Liver (tissue), 9 donors: ENCODE data around the gene NT5C2. TPM values are rescaled to one million over a fixed set of nuclear protein-coding genes. Genes with fewer than 3 reads are reported as not detected.

Experiments used
- DNase-seq: peaks from one replicate; pipeline ENCODE4 v3.0.0-alpha.2; 2017; ENCODE audit warnings: low spot score
- H3K27ac ChIP-seq, 2 donors: one replicate each; pipeline ENCODE4 v1.7.0; 2013; ENCODE audit warnings: inconsistent platforms in 2 of 2, low read length in 2 of 2, control low read depth in 1 of 2, low read depth in 1 of 2, mild to moderate bottlenecking in 1 of 2
- H3K27me3 ChIP-seq, 4 donors: one replicate each; pipeline versions ENCODE4 v1.6.1 to v1.7.0; 2013; ENCODE audit warnings: low read length in 3 of 4, inconsistent platforms in 1 of 4, mild to moderate bottlenecking in 1 of 4, moderate library complexity in 1 of 4; ENCODE audit not compliant: control insufficient read depth in 4 of 4, insufficient read depth in 4 of 4
- H3K36me3 ChIP-seq, 4 donors: one replicate each; pipeline versions ENCODE4 v1.6.1 to v1.7.0; 2013; ENCODE audit warnings: low read length in 3 of 4, mild to moderate bottlenecking in 3 of 4, low read depth in 1 of 4, moderate library complexity in 1 of 4; ENCODE audit not compliant: control insufficient read depth in 4 of 4, insufficient read depth in 3 of 4
- H3K4me1 ChIP-seq, 4 donors: one replicate each; pipeline versions ENCODE4 v1.6.1 to v1.7.0; 2013; ENCODE audit warnings: low read length in 3 of 4, mild to moderate bottlenecking in 3 of 4, moderate library complexity in 1 of 4; ENCODE audit not compliant: control insufficient read depth in 4 of 4, insufficient read depth in 4 of 4
- H3K4me3 ChIP-seq, 3 donors: one replicate each; pipeline versions ENCODE4 v1.6.1 to v1.7.0; 2013; ENCODE audit warnings: low read length in 3 of 3, control low read depth in 1 of 3, low read depth in 1 of 3, mild to moderate bottlenecking in 1 of 3
- H3K9ac ChIP-seq, 2 donors: one replicate each; pipeline ENCODE4 v1.7.0; 2013; ENCODE audit warnings: low read length in 2 of 2, mild to moderate bottlenecking in 2 of 2, moderate library complexity in 2 of 2, control low read depth in 1 of 2, low read depth in 1 of 2
- H3K9me3 ChIP-seq, 4 donors: one replicate each; pipeline versions ENCODE4 v1.6.1 to v1.7.0; 2013; ENCODE audit warnings: low read length in 3 of 4; ENCODE audit not compliant: control insufficient read depth in 4 of 4
- EGR1 ChIP-seq, 2 donors: IDR thresholded peaks; 2 replicates each; pipeline ENCODE4 v1.6.1; 2016 to 2018; ENCODE audit warnings: antibody characterized with exemption in 2 of 2, low read depth in 2 of 2
- FOXA1 ChIP-seq: IDR thresholded peaks from 2 replicates; pipeline ENCODE4 v1.6.1; 2016; ENCODE audit warnings: antibody characterized with exemption
- FOXA2 ChIP-seq: IDR thresholded peaks from 2 replicates; pipeline ENCODE4 v1.6.1; 2016; ENCODE audit warnings: antibody characterized with exemption
- GABPA ChIP-seq, 2 donors: IDR thresholded peaks in 1 of 2; conservative IDR thresholded peaks in 1 of 2; 2 replicates each; pipeline ENCODE4 v1.6.1; 2016; ENCODE audit warnings: antibody characterized with exemption in 2 of 2, mild to moderate bottlenecking in 1 of 2, moderate library complexity in 1 of 2
- HNF4A ChIP-seq, 2 donors: conservative IDR thresholded peaks; 2 replicates each; pipeline ENCODE4 v1.6.1; 2016; ENCODE audit warnings: antibody characterized with exemption in 2 of 2, mild to moderate bottlenecking in 2 of 2
- HNF4G ChIP-seq: IDR thresholded peaks from 2 replicates; pipeline ENCODE4 v1.6.1; 2016; ENCODE audit warnings: antibody characterized with exemption
- JUND ChIP-seq, 2 donors: IDR thresholded peaks; 2 replicates each; pipeline ENCODE4 v1.6.1; 2016; ENCODE audit warnings: antibody characterized with exemption in 2 of 2
- NR2F2 ChIP-seq: IDR thresholded peaks from 2 replicates; pipeline ENCODE4 v1.6.1; 2016; ENCODE audit warnings: antibody characterized with exemption
- RAD21 ChIP-seq, 2 donors: IDR thresholded peaks; 2 replicates each; pipeline ENCODE4 v1.6.1; 2016; ENCODE audit warnings: antibody characterized with exemption in 2 of 2, mild to moderate bottlenecking in 2 of 2
- RXRA ChIP-seq, 2 donors: IDR thresholded peaks; 2 replicates each; pipeline ENCODE4 v1.6.1; 2017 to 2018; ENCODE audit warnings: antibody characterized with exemption in 2 of 2, mild to moderate bottlenecking in 1 of 2
- SP1 ChIP-seq: IDR thresholded peaks from 2 replicates; pipeline ENCODE4 v1.6.1; 2018; ENCODE audit warnings: antibody characterized with exemption, mild to moderate bottlenecking
- TAF1 ChIP-seq: conservative IDR thresholded peaks from 2 replicates; pipeline ENCODE4 v1.6.1; 2016; ENCODE audit warnings: antibody characterized with exemption, mild to moderate bottlenecking
- YY1 ChIP-seq: IDR thresholded peaks from 2 replicates; pipeline ENCODE4 v1.6.1; 2016; ENCODE audit warnings: antibody characterized with exemption, mild to moderate bottlenecking
- WGBS: extraction: QIAGEN DNeasy Blood & Tissue Kit; methylation state at CpG from one replicate; pipeline ENCODE4 v1.1.7; 2013; 5-methylcytosine and 5-hydroxymethylcytosine counted together
- polyA plus RNA-seq, 2 donors: library from polyadenylated mRNA; stranded (reverse) in 1 of 2; unstranded in 1 of 2; fragments of 200-250 nt in 1 of 2; fragments of >200 nt in 1 of 2; fragmentation: Nextera tagmentation in 1 of 2; extraction: Ambion mirVana in 1 of 2; gene quantifications; one replicate each; pipeline versions ENCODE4 v1.2.1 to v1.2.3, GENCODE V29; 2013 to 2015
- total RNA-seq, 2 donors: library from RNA; depleted of rRNA; stranded (reverse); fragments of >200 nt; gene quantifications; one replicate each; pipeline ENCODE4 v1.2.3, GENCODE V29; 2014
- TF ChIP-seq, protein P1 (sequence below): IDR thresholded peaks from 2 replicates; pipeline ENCODE4 v1.6.1; 2016; ENCODE audit warnings: antibody characterized with exemption
- TF ChIP-seq, protein P2 (sequence below): IDR thresholded peaks from 2 replicates; pipeline ENCODE4 v1.6.1; 2016; ENCODE audit warnings: antibody characterized with exemption, mild to moderate bottlenecking
- TF ChIP-seq, protein P3 (sequence below): IDR thresholded peaks from 2 replicates; pipeline ENCODE4 v1.6.1; 2016; ENCODE audit warnings: antibody characterized with exemption
- TF ChIP-seq, protein P4 (sequence below): fragments of 150-350 bp; IDR thresholded peaks from 2 replicates; pipeline ENCODE4 v1.5.1; 2017; ENCODE audit warnings: improper control_type of control experiment, low read depth, low read length; ENCODE audit not compliant: missing input control
- TF ChIP-seq, protein P5 (sequence below): IDR thresholded peaks from 2 replicates; pipeline ENCODE4 v1.6.1; 2016; ENCODE audit warnings: antibody characterized with exemption
- donor health status: healthy.
- donor health status: healthy.
- donor health status: healthy.
- donor health status: healthy.
- donor health status: healthy.

Gene NT5C2
- total and polyA plus RNA-seq, 4 donors: 14.4 to 65.3 (median 33.0) TPM

DNA sequence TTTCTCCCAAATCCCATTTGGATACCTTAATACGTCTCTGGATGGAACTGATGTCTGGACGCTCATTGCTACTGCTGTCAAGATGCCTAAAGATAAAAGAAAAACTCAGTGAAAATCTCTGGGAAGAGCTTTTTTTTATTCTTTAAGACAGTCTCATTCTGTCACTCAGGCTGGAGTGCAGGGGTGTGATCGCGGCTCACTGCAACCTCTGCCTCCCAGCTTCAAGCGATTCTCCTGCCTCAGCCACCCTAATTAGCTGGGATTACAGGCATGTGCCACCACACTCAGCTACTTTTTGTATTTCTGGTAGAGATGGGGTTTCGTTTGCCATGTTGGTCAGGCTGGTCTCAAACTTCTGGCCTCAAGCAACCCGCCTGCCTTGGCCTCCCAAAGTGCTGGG is 102.2 kb downstream of the NT5C2 start:
- Histone ChIP-seq H3K9me3 (no peaks in the 10 kb centered on the region), H3K27ac (no peak overlapping the region), H3K36me3 (peaks cover 10 to 69% (median 66%) of the 10 kb centered on the region in 4 donors), H3K4me3 (no peak overlapping the region), H3K4me1 (no peaks in the 10 kb centered on the region), H3K9ac (no peak overlapping the region), H3K27me3 (no peaks in the 10 kb centered on the region)
- no peak for TF ChIP-seq GABPA (IDR thresholded peaks at IDR 0.05 in 1 of 2, conservative IDR thresholded peaks at IDR 0.05 in 1 of 2)
- TF ChIP-seq JUND (IDR thresholded peaks at IDR 0.05): no peak
- no peak for TF ChIP-seq NR2F2
- TF ChIP-seq, protein P1, sequence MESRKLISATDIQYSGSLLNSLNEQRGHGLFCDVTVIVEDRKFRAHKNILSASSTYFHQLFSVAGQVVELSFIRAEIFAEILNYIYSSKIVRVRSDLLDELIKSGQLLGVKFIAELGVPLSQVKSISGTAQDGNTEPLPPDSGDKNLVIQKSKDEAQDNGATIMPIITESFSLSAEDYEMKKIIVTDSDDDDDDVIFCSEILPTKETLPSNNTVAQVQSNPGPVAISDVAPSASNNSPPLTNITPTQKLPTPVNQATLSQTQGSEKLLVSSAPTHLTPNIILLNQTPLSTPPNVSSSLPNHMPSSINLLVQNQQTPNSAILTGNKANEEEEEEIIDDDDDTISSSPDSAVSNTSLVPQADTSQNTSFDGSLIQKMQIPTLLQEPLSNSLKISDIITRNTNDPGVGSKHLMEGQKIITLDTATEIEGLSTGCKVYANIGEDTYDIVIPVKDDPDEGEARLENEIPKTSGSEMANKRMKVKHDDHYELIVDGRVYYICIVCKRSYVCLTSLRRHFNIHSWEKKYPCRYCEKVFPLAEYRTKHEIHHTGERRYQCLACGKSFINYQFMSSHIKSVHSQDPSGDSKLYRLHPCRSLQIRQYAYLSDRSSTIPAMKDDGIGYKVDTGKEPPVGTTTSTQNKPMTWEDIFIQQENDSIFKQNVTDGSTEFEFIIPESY: no peak
- TF ChIP-seq, protein P2, sequence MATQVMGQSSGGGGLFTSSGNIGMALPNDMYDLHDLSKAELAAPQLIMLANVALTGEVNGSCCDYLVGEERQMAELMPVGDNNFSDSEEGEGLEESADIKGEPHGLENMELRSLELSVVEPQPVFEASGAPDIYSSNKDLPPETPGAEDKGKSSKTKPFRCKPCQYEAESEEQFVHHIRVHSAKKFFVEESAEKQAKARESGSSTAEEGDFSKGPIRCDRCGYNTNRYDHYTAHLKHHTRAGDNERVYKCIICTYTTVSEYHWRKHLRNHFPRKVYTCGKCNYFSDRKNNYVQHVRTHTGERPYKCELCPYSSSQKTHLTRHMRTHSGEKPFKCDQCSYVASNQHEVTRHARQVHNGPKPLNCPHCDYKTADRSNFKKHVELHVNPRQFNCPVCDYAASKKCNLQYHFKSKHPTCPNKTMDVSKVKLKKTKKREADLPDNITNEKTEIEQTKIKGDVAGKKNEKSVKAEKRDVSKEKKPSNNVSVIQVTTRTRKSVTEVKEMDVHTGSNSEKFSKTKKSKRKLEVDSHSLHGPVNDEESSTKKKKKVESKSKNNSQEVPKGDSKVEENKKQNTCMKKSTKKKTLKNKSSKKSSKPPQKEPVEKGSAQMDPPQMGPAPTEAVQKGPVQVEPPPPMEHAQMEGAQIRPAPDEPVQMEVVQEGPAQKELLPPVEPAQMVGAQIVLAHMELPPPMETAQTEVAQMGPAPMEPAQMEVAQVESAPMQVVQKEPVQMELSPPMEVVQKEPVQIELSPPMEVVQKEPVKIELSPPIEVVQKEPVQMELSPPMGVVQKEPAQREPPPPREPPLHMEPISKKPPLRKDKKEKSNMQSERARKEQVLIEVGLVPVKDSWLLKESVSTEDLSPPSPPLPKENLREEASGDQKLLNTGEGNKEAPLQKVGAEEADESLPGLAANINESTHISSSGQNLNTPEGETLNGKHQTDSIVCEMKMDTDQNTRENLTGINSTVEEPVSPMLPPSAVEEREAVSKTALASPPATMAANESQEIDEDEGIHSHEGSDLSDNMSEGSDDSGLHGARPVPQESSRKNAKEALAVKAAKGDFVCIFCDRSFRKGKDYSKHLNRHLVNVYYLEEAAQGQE: no peak
- TF ChIP-seq EGR1 (IDR thresholded peaks at IDR 0.05; ENCODE audit: low read depth in 2 of 2): no peak
- TF ChIP-seq, protein P3, sequence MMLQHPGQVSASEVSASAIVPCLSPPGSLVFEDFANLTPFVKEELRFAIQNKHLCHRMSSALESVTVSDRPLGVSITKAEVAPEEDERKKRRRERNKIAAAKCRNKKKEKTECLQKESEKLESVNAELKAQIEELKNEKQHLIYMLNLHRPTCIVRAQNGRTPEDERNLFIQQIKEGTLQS: no peak
- no peak for TF ChIP-seq RAD21 (IDR thresholded peaks at IDR 0.05)
- TF ChIP-seq, protein P4, sequence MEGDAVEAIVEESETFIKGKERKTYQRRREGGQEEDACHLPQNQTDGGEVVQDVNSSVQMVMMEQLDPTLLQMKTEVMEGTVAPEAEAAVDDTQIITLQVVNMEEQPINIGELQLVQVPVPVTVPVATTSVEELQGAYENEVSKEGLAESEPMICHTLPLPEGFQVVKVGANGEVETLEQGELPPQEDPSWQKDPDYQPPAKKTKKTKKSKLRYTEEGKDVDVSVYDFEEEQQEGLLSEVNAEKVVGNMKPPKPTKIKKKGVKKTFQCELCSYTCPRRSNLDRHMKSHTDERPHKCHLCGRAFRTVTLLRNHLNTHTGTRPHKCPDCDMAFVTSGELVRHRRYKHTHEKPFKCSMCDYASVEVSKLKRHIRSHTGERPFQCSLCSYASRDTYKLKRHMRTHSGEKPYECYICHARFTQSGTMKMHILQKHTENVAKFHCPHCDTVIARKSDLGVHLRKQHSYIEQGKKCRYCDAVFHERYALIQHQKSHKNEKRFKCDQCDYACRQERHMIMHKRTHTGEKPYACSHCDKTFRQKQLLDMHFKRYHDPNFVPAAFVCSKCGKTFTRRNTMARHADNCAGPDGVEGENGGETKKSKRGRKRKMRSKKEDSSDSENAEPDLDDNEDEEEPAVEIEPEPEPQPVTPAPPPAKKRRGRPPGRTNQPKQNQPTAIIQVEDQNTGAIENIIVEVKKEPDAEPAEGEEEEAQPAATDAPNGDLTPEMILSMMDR: no peak
- no peak for TF ChIP-seq HNF4G
- no peak for TF ChIP-seq RXRA (IDR thresholded peaks at IDR 0.05)
- TF ChIP-seq FOXA1: no peak
- TF ChIP-seq, protein P5, sequence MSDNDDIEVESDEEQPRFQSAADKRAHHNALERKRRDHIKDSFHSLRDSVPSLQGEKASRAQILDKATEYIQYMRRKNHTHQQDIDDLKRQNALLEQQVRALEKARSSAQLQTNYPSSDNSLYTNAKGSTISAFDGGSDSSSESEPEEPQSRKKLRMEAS: no peak
- TF ChIP-seq YY1: no peak
- no peak for TF ChIP-seq FOXA2
- TF ChIP-seq TAF1: no peak
- TF ChIP-seq HNF4A (conservative IDR thresholded peaks at IDR 0.05): no peak
- DNase-seq: no peak
- WGBS: 98% methylated on average over 7 of the region's 7 CpGs

DNA sequence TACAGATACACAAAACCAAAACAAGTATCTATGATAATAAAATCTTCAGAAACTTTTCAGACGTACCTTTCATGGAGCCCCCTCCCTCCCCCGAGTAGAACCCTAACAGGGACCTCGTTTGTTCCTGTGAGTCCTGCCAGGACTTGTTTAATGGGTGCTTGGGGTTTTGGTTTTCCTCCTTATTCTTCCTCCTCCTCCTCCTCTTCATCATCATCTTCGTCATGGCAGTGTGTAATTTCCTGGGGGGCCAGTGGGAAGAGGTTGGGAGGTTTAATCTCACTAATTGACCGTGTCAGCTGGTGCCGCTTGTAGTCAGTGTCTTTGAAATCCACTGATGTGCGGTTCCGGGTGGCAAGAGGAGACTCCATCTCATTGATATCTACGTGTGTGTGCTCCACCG is 103.6 kb downstream of the NT5C2 start:
- 95% methylated on average over 10 of the region's 10 CpGs for WGBS
- H3K4me1 ChIP-seq: no peaks in the 10 kb centered on the region
- H3K4me3 ChIP-seq: no peak overlapping the region
- no peak overlapping the region for H3K9ac ChIP-seq
- H3K9me3 ChIP-seq: no peaks in the 10 kb centered on the region
- TF ChIP-seq SP1: no peak
- TF ChIP-seq HNF4A (conservative IDR thresholded peaks at IDR 0.05): no peak
- TF ChIP-seq, protein P4: no peak
- no peak for TF ChIP-seq FOXA2
- no peak for TF ChIP-seq NR2F2
- TF ChIP-seq, protein P3: no peak
- TF ChIP-seq TAF1: no peak
- TF ChIP-seq, protein P2: no peak
- no peak for TF ChIP-seq FOXA1
- no peak overlapping the region for H3K27ac ChIP-seq
- peaks cover 8 to 76% (median 68%) of the 10 kb centered on the region in 4 donors for H3K36me3 ChIP-seq
- H3K27me3 ChIP-seq: no peaks in the 10 kb centered on the region
- DNase-seq: no peak
